ENCODE measurements around the gene UHRF2.
A peak's percentile ranks its signal among the peaks of the same experiment; 100 is the strongest.

UHRF2 gene

DNA sequence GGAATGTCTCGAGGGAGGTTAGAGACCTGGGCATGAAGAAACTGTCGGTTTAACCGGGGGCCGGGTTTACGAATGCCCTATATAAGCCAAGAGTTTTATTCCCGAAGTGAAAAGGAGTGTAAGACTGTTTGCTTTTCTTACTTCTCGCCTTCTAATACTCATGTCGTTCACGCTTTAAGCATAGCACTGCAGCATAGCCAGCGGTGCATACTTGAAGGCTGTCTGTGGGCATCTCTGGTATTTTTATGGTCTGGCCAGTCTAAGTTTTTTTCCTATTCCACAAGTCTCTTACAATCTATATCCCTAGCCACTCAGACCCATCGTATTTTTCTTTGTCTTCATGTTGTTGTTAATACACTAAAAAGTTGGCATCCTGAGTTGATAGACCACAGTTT lies 1.2 kb downstream of the UHRF2 start:
- DNase-seq (ENCODE audit: low read depth) = no peak
- peak overlapping the region; percentile 89 for H3K4me3 ChIP-seq (ENCODE audit: low read length)
- TF ChIP-seq, protein P1, sequence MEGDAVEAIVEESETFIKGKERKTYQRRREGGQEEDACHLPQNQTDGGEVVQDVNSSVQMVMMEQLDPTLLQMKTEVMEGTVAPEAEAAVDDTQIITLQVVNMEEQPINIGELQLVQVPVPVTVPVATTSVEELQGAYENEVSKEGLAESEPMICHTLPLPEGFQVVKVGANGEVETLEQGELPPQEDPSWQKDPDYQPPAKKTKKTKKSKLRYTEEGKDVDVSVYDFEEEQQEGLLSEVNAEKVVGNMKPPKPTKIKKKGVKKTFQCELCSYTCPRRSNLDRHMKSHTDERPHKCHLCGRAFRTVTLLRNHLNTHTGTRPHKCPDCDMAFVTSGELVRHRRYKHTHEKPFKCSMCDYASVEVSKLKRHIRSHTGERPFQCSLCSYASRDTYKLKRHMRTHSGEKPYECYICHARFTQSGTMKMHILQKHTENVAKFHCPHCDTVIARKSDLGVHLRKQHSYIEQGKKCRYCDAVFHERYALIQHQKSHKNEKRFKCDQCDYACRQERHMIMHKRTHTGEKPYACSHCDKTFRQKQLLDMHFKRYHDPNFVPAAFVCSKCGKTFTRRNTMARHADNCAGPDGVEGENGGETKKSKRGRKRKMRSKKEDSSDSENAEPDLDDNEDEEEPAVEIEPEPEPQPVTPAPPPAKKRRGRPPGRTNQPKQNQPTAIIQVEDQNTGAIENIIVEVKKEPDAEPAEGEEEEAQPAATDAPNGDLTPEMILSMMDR (conservative IDR thresholded peaks at IDR 0.05; ENCODE audit: low read depth, low read length) = no peak

DNA sequence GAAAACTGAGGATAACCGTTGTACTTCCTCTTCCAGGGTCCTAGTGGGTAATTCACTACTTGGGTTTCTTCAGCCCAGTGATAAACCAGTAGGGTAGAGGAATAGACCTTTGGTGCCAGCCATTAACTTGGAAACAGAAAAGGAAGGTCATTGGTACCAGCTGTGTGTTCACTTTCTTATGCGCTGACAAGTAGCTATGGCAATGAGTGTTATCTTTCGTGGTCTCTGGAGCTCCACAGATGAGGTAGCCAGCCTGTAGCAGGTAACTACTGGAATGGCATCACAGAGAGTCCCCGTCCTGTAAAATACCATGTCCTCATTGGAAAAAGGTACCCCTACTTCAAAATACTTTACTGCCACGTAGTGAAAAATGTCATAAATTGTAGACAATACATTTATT lies 2.3 kb downstream of the UHRF2 start:
- TF ChIP-seq, protein P1 (conservative IDR thresholded peaks at IDR 0.05; ENCODE audit: low read depth, low read length) = no peak
- no peak for DNase-seq (ENCODE audit: low read depth)
- H3K4me3 ChIP-seq (ENCODE audit: low read length) = peak overlapping the region; percentile 89

DNA sequence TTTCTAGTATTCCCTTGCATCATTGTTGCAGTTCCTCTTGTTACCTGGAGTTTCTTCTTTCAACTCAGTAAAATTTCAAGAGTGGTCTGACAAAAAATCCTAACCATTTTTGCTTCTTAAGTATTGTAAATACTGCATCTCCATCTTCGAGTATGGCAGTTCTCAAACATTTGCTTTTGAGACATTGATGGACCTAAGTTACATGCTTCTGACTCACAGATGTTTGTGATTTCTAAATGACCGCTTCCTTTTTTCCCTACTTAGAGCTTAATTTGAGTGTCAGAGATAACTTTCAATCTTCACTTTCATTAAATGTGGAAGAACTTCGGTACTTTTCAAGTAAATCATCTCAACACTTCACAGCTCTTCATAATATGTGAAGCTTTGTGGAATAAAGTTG lies 4.2 kb downstream of the UHRF2 start:
- no peak overlapping the region for H3K4me3 ChIP-seq (ENCODE audit: low read length)
- DNase-seq (ENCODE audit: low read depth) = no peak
- TF ChIP-seq, protein P1 (conservative IDR thresholded peaks at IDR 0.05; ENCODE audit: low read depth, low read length) = no peak

DNA sequence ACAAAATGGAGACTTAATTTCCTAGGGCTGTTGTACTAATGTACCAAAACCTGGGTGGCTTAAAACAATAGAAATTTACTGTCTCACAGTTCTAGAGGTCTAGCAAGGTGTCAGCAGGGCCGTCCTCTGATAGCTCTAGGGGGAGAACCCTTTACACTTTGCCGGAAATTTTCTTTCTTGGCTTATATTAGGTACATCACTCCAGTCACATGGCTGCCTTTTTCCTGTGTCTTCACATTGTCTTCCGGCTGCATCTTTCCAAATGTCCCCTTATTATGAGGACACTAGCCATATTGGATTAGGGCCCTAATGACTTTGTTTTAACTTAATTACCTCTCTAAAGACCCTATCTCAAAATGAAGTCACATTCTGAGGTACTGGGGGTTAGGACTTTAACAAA lies 5.8 kb downstream of the UHRF2 start:
- TF ChIP-seq, protein P1 (conservative IDR thresholded peaks at IDR 0.05; ENCODE audit: low read depth, low read length) = no peak
- H3K4me3 ChIP-seq (ENCODE audit: low read length) = no peak overlapping the region
- no peak for DNase-seq (ENCODE audit: low read depth)

DNA sequence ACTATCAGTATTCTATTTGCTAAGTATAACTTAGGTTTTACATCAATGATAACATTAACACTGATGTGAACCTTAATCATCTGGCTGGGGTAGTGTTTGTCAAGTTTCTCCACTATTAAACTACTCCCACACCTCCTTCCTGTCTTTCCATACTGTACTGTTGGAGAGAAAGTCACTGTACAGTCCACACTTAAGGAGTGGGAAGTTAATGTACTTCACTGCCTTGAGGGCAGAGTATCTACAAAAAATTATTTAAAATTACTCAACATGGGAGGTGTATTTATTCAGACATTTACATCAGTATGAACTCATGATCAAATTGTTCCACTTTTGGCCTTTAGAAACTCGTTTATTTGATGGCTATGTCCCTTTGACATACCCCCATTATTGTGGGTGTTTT lies 11.9 kb downstream of the UHRF2 start:
- TF ChIP-seq, protein P1 (conservative IDR thresholded peaks at IDR 0.05; ENCODE audit: low read depth, low read length) = no peak
- DNase-seq (ENCODE audit: low read depth) = no peak
- H3K4me3 ChIP-seq (ENCODE audit: low read length) = no peak overlapping the region

DNA sequence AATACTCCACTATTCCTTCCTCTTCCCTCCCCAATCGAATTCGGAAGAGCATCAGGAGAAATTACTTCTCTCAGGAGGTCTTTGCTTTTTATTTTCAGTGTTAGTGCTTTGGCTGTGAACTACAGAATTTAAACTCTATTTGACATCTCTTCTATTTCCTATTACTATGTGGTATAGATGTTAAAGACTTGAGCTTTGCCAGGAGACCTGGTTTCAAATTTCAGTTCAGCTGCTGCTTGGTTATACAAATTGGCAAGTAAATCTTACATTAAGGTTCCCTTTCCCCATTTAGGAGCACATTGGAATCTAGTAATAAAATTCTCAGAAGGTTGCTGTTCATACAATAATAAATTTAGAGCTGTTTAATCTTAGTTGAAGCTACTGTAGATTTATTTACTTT lies 13.1 kb downstream of the UHRF2 start:
- no peak overlapping the region for H3K4me3 ChIP-seq (ENCODE audit: low read length)
- TF ChIP-seq, protein P1 (conservative IDR thresholded peaks at IDR 0.05; ENCODE audit: low read depth, low read length) = no peak
- no peak for DNase-seq (ENCODE audit: low read depth)

DNA sequence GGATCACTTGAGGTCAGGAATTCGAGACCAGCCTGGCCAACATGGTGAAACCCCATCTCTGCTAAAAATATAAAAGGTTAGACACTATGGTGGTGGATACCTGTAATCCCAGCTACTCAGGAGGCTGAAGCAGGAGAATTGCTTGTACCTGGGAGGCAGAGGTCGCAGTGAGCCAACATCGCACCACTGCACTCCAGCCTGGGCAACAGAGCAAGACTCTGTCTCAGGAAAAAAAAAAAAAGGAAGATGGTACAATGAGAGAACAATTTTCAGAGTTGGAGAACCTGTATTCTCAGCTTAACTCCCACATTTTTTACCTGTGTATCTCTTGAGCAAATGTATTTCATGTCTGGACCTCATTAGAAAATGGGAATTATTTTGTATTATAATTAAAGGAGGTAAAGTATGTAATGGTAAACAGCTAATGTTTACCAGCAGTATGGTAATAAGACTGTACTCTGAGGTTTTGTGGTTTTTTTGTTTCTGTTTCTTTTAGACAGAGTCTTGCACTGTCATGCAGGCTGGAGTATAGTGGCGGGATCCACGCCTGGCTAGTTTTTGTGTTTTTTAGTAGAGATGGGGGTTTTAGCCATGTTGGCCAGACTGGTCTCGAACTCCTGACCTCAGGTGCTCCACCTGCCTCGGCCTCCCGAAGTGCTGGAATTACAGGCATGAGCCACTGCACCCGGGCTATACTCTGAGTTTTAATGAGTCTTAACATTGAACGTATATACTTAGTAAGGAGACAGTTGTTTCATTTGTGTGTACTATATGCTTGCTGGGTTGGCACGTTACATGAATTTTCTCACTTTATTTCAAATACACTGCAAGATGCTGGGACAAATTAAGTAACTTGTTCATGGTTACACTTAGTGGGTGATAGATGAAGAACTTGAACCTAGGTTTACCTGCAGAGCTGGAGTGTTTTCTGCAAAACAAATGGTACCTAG lies 16.2 kb downstream of the UHRF2 start:
- TF ChIP-seq, protein P1 (conservative IDR thresholded peaks at IDR 0.05; ENCODE audit: low read depth, low read length) = no peak
- DNase-seq (ENCODE audit: low read depth) = no peak
- no peak overlapping the region for H3K4me3 ChIP-seq (ENCODE audit: low read length)

All from retinal pigment epithelial cell (primary cell).